Peyer's patch (tissue), 4 donors: ENCODE results near the gene MAGEH1. TPM values are rescaled to one million over a fixed set of nuclear protein-coding genes. Genes with fewer than 3 reads are reported as not detected.
"Not testable (repeated sequence)": the region's sequence is repeated elsewhere in the genome, so short reads cannot be mapped to it uniquely, and the experiment has no call there.

ENCODE experiments used
- DNase-seq, 3 donors: peaks; one replicate each; pipeline ENCODE4 v3.0.0-alpha.2; 2017 to 2019
- H3K27ac ChIP-seq, 4 donors: fragments of 200-600 bp; sonication (generic); one replicate each; pipeline ENCODE4 v1.5.1; 2016 to 2019
- H3K27me3 ChIP-seq, 2 donors: fragments of 200-600 bp; sonication (generic); one replicate each; pipeline ENCODE4 v1.5.1; 2019
- H3K36me3 ChIP-seq, 3 donors: fragments of 200-600 bp; sonication (generic); one replicate each; pipeline ENCODE4 v1.5.1; 2016 to 2019
- H3K4me1 ChIP-seq, 4 donors: fragments of 200-600 bp; sonication (generic); one replicate each; pipeline ENCODE4 v1.5.1; 2016 to 2019
- H3K4me3 ChIP-seq, 4 donors: fragments of 200-600 bp; sonication (generic); 1 replicate in 3 of 4; 2 replicates in 1 of 4; pipeline ENCODE4 v1.5.1; 2016 to 2019; ENCODE audit warnings: mild to moderate bottlenecking in 1 of 4
- H3K9me3 ChIP-seq, 4 donors: fragments of 200-600 bp; sonication (generic); one replicate each; pipeline ENCODE4 v1.5.1; 2016 to 2019; ENCODE audit warnings: mild to moderate bottlenecking in 1 of 4
- CTCF ChIP-seq, 6 experiments: fragments of 450-650 bp in 4 of 6; fragments of 200-600 bp in 2 of 6; sonication (generic) in 1 of 6; IDR thresholded peaks; one replicate each; pipeline ENCODE4 v1.5.1; 2017 to 2019; ENCODE audit warnings: antibody characterized with exemption in 6 of 6, mild to moderate bottlenecking in 3 of 6, moderate library complexity in 1 of 6
- POLR2A ChIP-seq, 2 donors: fragments of 450-650 bp; IDR thresholded peaks; one replicate each; pipeline ENCODE4 v1.5.1; 2017; ENCODE audit warnings: antibody characterized with exemption in 2 of 2, mild to moderate bottlenecking in 2 of 2, moderate library complexity in 2 of 2
- total RNA-seq, 4 donors: library from RNA; depleted of rRNA; stranded (reverse); fragments of >200 nt; gene quantifications; one replicate each; pipeline ENCODE4 v1.1.0, GENCODE V29; 2016

MAGEH1 gene, protein sequence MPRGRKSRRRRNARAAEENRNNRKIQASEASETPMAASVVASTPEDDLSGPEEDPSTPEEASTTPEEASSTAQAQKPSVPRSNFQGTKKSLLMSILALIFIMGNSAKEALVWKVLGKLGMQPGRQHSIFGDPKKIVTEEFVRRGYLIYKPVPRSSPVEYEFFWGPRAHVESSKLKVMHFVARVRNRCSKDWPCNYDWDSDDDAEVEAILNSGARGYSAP
- 1 to 10 TPM; 1.1 to 6.6 (median 3.1) TPM for total RNA-seq

GRCh38 chrX:55451990-55452832, at the start of gene MAGEH1:
MAGEH1 (plus strand) TSS chrX:55452127; CDS start chrX:55452375, 248 bp downstream.
- Histone ChIP-seq H3K4me1 (no peaks in the 10 kb centered on the region), H3K36me3 (no peaks in the 10 kb centered on the region), H3K27ac (peak within 1 kb of the TSS; percentile 64 to 81 (median 76)), H3K9me3 (no peaks in the 10 kb centered on the region), H3K27me3 (no peaks in the 10 kb centered on the region), H3K4me3 (peak within 1 kb of the TSS; percentile 54 to 65 (median 56))
- peak; percentile 74 to 91 (median 81) for DNase-seq
- peak in 1 of 2 donors; percentile 21 for TF ChIP-seq POLR2A (IDR thresholded peaks at IDR 0.05)
- no peak for TF ChIP-seq CTCF (IDR thresholded peaks at IDR 0.05)

- H3K27ac ChIP-seq, DNase-seq, H3K9me3 ChIP-seq, H3K4me3 ChIP-seq, H3K4me1 ChIP-seq, H3K36me3 ChIP-seq, H3K27me3 ChIP-seq: not testable (repeated sequence)
Measured at GRCh38 chrX:55427079-55427478, 24.8 kb upstream of the MAGEH1 start.

GRCh38 chrX:55443468-55443867, 8.5 kb upstream of the MAGEH1 start:
- not testable (repeated sequence) for H3K27me3 ChIP-seq

GRCh38 chrX:55450259-55450658, 1.7 kb upstream of the MAGEH1 start:
- Histone ChIP-seq H3K27me3 (no peaks in the 10 kb centered on the region), H3K9me3 (no peaks in the 10 kb centered on the region), H3K27ac (no peak overlapping the region), H3K4me1 (no peaks in the 10 kb centered on the region), H3K4me3 (no peak overlapping the region), H3K36me3 (no peaks in the 10 kb centered on the region)
- no peak for DNase-seq
- TF ChIP-seq CTCF (IDR thresholded peaks at IDR 0.05) (no peak), POLR2A (IDR thresholded peaks at IDR 0.05) (no peak)

More at GRCh38 chrX:55443468-55443867, 8.5 kb upstream of the MAGEH1 start:
- DNase-seq, H3K4me3 ChIP-seq, H3K9me3 ChIP-seq, H3K4me1 ChIP-seq, H3K27ac ChIP-seq, H3K36me3 ChIP-seq: not testable (repeated sequence)

DNA sequence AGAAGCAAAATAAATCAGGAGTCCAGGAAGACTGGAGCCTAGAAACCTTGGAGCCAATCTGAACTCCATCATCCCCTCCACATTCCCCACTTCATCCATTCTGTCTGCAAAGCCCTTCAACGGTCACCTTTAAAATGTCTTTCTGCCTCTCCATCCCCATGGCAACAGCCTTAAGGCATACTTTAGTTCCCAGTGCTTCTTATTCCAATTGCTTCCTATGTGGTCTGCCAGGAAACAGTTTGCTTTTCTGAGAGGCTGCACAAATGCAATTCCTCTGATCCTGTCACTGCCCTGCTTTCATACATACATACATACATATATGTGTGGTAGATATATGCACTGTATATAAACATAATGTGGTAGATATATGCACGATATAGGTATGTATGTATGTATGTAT, 786 bp upstream of the MAGEH1 start:
- Histone ChIP-seq H3K27ac (peak overlapping the region in 2 of 4 donors; percentile 81), H3K9me3 (no peaks in the 10 kb centered on the region), H3K36me3 (no peaks in the 10 kb centered on the region), H3K4me1 (no peaks in the 10 kb centered on the region), H3K4me3 (peak overlapping the region in 1 of 4 donors; percentile 65), H3K27me3 (no peaks in the 10 kb centered on the region)
- no peak for TF ChIP-seq CTCF (IDR thresholded peaks at IDR 0.05)
- no peak for TF ChIP-seq POLR2A (IDR thresholded peaks at IDR 0.05)
- no peak for DNase-seq

DNA sequence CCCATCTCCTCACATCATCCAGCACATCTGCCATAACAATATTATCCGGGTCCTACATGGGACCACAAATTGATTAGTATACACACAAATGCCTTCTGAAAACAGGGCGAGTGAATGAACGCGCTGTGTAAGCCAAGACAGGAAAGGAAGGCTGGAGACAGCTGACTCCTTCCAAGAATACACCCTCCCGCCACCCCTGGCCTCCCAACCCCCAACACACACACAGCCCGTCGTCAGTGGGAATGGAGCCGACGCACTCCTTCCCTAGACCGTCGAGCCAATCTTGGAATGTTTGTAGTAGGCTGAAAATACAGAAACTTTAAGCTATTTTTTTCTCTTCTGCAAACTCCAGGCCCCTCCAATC, 319 bp upstream of the MAGEH1 start:
- DNase-seq, result no peak
- Histone ChIP-seq H3K4me1 (no peaks in the 10 kb centered on the region), H3K36me3 (no peaks in the 10 kb centered on the region), H3K27ac (peak overlapping the region; percentile 64 to 81 (median 76)), H3K27me3 (no peaks in the 10 kb centered on the region), H3K9me3 (no peaks in the 10 kb centered on the region), H3K4me3 (peak overlapping the region; percentile 54 to 65 (median 56))
- no peak for TF ChIP-seq CTCF (IDR thresholded peaks at IDR 0.05)
- TF ChIP-seq POLR2A (IDR thresholded peaks at IDR 0.05), result no peak
